WTC11 (cell line): ENCODE measurements around the gene STIP1. TPM values are rescaled to one million over a fixed set of nuclear protein-coding genes. Genes with fewer than 3 reads are reported as not detected.

Experiments
- ATF3 ChIP-seq: sonication (generic); formaldehyde crosslinking; conservative IDR thresholded peaks from 2 replicates; pipeline ENCODE4 v1.8.1; 2022; ENCODE audit warnings: mild to moderate bottlenecking, missing genetic modification reagents
- ZNF532 ChIP-seq: fragments of 250-450 bp; sonication (Bioruptor Pico); IDR thresholded peaks from 2 replicates; pipeline ENCODE4 v1.9.0; 2021; ENCODE audit warnings: mild to moderate bottlenecking, borderline replicate concordance
- total RNA-seq: library from RNA; stranded (reverse); gene quantifications from 3 replicates; pipeline ENCODE4 v1.2.3, GENCODE V29; 2021

STIP1 gene
- total RNA-seq, 1 experiment from 2014 or later = 296 TPM

- TF ChIP-seq ZNF532 (CRISPR knock-in tag) = no peak
- TF ChIP-seq ATF3 (CRISPR knock-in tag) = no peak
These were observed 67.5 kb downstream of the STIP1 start (continued) for GRCh38 chr11:64253481-64253880.

Other genes starting within 250 kb of the STIP1 start
- 31.1 to 32.7 TPM (median 31.8 TPM) in 3 replicates for gene NAA40, start 247.2 kb upstream of the STIP1 start, total RNA-seq
- 518 to 587 TPM (median 554 TPM) in 3 replicates for gene COX8A, start 211.6 kb upstream of the STIP1 start, total RNA-seq
- gene OTUB1, start 199.7 kb upstream of the STIP1 start, total RNA-seq = 94.3 to 112 TPM (median 99.3 TPM) in 3 replicates
- 0.14 to 0.20 TPM (median 0.16 TPM) in 3 replicates for gene FLRT1, start 150.2 kb upstream of the STIP1 start, total RNA-seq
- 36.9 to 54.4 TPM (median 52.9 TPM) in 3 replicates for gene MACROD1, start 20.1 kb upstream of the STIP1 start, total RNA-seq
- 3.8 to 8.2 TPM (median 3.8 TPM) in 3 replicates for gene FERMT3, start 20.6 kb downstream of the STIP1 start, total RNA-seq
- 52.3 to 58.8 TPM (median 53.2 TPM) in 3 replicates for gene TRPT1, start 40.0 kb downstream of the STIP1 start, total RNA-seq
- 59.1 to 64.4 TPM (median 60.1 TPM) in 3 replicates for gene NUDT22, start 40.1 kb downstream of the STIP1 start, total RNA-seq
- 26.0 to 27.2 TPM (median 27.1 TPM) in 3 replicates for gene DNAJC4, start 44.4 kb downstream of the STIP1 start, total RNA-seq
- gene VEGFB, start 48.4 kb downstream of the STIP1 start, total RNA-seq = 51.7 to 62.2 TPM (median 59.7 TPM) in 3 replicates
- 57.2 to 65.9 TPM (median 61.7 TPM) in 3 replicates for gene FKBP2, start 54.9 kb downstream of the STIP1 start, total RNA-seq
- 435 to 471 TPM (median 458 TPM) in 3 replicates for gene PPP1R14B, start 60.8 kb downstream of the STIP1 start, total RNA-seq
- gene PLCB3, start 65.4 kb downstream of the STIP1 start, total RNA-seq = 80.0 to 97.4 TPM (median 82.2 TPM) in 3 replicates
- gene BAD, start 98.5 kb downstream of the STIP1 start, total RNA-seq = 30.5 to 34.7 TPM (median 31.3 TPM) in 3 replicates
- 51.1 to 53.8 TPM (median 51.8 TPM) in 3 replicates for gene GPR137, start 99.7 kb downstream of the STIP1 start, total RNA-seq
- 0.25 to 0.74 TPM (median 0.48 TPM) in 3 replicates for gene KCNK4, start 105.1 kb downstream of the STIP1 start, total RNA-seq
- 1.1 to 2.5 TPM (median 2.0 TPM) in 3 replicates for gene CATSPERZ, start 114.2 kb downstream of the STIP1 start, total RNA-seq
- gene ESRRA, start 119.4 kb downstream of the STIP1 start, total RNA-seq = 56.3 to 81.9 TPM (median 59.1 TPM) in 3 replicates
- gene TRMT112, start 131.4 kb downstream of the STIP1 start, total RNA-seq = 285 to 321 TPM (median 314 TPM) in 3 replicates
- gene PRDX5, start 131.9 kb downstream of the STIP1 start, total RNA-seq = 255 to 293 TPM (median 282 TPM) in 3 replicates
- 17.0 to 22.0 TPM (median 19.9 TPM) in 3 replicates for gene CCDC88B, start 154.0 kb downstream of the STIP1 start, total RNA-seq
- gene RPS6KA4, start 173.0 kb downstream of the STIP1 start, total RNA-seq = 16.8 to 18.3 TPM (median 18.3 TPM) in 3 replicates